GM19324 (cell line): Measurements from ENCODE around the gene STON2.

Experiments
- ATAC-seq: cut with Tn5 transposase; IDR thresholded peaks from one replicate; pipeline ENCODE4 v1.9.1; 2021; ENCODE audit warnings: mild to moderate bottlenecking, moderate library complexity; ENCODE audit not compliant: unreplicated experiment, low FRiP score

Gene STON2

DNA sequence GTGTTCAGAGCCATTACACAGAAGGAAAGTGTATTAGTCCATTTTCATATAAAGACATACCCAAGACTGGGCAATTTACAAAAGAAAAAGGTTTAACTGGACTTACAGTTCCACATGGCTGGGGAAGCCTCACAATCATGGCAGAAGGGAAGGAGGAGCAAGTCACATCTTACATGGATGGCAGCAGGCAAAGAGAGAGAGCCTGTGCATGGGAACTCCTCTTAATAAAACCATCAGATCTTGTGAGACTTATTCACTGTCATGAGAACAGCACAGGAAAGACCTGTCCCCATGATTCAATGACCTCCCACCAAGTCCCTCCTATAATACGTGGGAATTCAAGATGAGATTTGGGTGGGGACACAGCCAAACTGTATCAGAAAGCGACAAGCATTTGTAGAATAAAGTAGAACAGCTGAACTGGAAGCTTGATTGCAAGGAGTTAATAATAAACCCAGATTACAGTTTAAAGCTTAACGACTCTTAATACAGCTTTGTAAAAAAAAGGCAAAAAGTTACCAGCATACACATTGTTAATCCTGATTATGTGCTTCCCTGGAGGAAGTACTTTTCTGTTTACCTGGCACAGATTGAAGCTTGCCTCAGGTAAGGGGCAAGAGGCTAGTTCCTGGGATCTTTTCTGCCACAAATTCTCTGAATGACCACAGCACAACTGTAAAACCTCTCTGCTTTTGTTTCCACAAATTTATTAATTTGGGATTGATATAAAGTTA lies 18.1 kb upstream of the STON2 start:
- no peak for ATAC-seq

DNA sequence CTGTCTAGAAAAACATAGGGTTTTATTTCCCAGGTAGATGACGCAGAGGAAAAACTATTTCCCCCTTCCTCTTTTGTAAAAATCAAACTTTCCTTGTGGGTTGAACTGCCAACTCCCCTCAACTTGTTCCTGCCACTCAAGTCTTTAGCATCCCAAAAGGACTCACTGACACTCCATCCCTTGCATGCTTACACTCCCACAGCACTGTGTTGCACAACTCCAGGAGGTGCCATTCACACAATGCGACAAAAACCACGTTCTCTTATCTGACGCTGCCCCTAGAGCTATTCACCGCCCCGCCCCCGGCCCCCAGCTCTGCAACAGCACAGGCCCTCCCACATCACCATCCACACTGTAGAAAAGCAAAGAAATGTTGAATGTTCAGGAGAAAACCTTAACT lies 16.9 kb upstream of the STON2 start:
- ATAC-seq: no peak

DNA sequence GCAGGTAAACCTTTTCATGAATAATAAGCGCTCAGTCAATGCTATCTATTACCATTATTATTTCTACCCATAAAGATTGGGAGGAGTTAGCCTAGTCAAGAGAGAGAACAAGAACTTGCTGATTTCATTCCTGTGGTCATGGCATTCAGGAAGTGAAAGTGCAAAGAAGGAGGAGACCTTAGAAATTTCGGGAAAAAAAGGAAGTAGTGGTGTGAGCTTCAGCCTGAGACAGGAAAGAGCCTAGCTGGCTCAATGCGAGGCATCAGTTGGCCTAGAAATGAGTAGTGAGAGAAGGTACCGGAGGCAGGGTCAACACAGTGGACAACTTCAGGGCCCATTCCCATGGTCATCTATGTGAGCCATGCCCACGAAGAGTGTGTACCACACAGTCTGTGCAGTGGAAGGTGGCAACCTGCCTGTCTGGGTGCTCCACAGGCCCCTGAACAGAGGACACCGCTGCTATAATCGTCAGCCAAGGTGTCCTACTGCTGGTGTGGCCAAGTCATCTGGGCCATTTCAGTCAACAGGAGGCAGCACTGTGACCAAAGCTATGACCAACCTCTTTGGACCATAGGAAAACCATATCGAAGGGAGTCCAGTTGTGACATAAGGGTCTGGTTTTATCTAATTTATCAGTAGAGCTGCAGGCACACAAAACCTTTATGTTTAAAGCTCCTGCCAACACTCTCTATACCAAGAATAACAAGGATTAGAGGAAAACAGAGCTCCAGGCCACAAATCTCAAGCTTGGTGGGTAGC lies 16.2 kb upstream of the STON2 start:
- no peak for ATAC-seq

DNA sequence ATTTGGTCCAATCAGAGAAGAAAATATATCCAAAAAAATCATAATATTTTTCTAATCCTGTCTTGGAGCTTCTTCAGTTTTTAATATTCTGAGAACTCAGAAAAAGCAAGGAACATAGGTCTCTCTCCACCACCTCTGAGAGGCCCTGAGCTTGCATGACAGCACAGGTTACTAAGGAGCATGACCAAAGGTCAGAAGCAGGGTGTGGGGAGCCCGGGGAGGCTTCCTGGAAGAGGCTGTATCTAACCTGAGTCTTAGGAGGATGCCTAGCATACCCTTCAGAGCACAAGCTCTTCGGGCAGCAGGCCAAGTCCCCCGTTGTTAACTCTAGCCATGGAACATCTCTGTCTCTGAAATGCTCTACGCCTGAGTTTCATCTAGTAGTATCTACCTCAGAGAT lies 15.7 kb upstream of the STON2 start:
- ATAC-seq: no peak

DNA sequence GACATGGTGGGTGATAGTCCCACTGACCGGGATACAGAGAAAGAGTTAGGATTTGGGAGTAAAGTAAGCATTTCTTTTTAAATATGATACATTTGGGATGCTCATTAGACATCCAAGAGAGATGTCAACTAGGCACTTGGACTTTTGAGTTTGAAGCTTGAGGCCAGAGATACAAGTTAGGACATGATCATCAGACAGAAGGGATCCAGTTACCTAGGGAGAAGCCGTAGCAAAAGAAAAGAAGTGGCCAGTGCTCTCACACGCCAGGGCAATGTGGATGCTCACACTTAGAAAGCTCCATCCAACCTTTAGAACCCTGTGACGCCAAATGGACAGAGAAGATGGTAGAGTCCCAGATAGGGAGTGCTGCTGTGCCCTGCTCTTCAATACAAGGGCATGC lies 14.0 kb upstream of the STON2 start:
- ATAC-seq: no peak

DNA sequence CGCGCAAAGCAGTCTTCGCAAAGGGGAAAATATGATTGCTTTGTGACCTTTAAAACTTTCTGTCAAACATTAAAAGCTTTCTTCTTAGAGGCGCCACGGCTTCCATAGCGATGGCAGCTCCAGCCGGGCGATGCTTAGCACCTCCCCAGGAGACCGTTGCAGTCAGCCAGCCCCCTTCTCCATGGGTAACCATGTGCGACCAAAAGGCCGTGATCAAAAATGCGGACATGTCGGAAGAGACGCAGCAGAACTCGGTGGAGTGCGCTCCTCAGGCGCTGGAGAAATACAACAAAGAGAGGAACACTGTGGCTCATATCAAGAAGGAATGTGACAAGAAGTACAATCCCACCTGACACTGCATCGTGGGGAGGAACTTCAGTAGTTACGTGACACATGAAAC lies 12.7 kb upstream of the STON2 start:
- no peak for ATAC-seq

DNA sequence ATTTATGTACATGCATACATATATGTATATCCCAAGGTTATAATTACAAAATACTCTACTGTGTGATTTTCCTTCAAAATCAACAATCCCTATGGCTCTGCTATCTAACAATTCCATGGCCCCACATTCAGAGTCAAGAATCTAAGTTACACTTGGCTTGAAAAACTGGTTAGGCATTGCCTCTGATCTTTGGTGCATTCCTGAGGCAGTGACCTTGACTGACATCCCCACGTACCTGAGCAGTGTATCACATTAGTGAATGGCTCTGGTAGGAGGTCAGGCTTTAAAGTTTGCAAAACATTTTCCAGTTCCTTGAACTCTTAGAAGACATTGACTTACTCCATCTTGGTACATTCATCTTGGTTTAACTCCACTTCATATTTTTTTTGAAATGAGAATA lies 8.5 kb upstream of the STON2 start:
- no peak for ATAC-seq

DNA sequence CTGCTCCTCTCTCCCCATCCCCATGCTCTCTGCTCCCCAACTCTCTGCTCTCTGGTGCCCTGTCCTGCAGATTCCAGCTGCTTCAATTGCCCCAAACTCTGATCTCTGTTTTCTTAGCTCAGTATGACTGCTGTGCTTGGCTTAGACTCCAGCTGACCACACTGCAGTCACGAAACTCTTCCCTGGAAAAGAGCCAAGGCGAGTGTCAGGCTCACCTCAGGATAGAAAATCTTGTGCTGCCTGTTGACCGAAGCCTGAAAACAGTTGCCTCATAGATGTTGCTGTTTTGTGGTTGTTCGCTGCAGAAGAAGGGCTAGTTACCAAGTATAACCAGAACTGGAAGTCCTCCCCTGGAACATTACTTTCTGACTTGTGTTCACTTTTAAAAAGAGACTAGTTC lies 6.7 kb upstream of the STON2 start:
- ATAC-seq: no peak

DNA sequence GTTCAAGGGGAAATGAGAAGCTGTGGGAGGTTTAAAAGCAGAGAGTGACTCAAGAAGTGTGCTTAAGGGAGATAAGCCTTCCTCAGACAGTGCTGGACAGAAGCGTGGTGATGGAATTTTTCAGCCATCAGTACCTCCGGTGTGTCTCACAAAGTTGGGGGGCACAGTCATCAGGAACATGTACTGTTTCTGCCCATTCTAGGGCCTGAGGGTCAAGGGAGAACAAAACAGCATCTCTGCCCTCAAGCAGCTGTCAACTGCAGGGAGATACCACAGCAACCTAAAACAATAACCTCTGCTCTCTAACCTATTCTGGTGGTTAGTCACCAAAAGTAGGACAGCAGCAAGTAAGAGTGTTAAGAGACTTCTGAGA lies 2.0 kb upstream of the STON2 start:
- ATAC-seq: no peak

DNA sequence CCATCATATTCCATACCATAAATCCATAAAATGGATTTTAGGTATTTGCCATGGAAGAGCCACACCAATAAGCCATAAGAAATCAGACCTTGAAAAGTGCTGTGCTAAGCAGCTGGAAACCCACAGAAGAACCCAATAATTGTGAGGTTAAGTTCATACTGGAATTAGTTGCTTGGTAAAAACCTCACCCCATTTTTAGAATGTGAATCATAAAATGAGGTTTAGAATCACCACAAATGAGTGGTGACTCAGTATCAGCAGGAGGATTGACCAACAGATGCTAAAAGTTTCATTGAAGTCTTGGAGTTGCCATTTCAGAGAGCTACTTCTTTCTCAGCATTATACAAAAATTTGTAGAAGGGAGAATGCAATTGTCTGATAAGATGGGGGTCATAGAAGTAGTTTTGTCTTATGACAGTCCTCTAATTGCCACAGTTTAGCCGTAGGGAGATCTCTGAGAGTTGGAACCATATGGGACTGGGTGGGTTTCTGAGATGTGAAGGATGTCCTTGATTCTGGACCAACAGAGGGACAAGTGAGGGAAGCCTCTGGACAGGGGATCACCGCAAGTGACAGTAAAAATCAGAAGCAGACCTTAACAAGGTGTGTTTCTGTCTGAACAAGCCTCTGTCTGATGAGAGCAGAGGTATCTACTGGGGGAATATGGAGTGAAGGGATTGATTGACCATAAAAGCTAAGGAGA lies 1.4 kb upstream of the STON2 start:
- no peak for ATAC-seq

DNA sequence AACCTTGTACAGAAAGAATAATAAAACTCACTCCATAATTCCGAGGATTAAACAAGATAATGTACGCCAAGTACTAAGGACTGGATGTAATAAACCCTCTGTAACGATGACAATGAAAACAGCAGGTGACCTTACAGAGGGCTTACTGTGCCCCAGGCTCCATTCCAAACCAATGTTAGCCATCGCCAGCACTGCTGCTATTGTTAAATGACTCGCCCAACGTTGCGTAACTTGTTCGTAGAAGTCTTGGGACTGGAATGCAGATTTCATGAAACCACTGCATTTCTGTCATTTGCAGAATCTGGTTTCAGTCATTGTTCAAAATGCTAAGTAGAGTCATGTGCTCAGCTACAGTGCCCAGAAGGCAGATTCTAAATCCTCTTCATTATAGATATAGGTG lies 728 bp upstream of the STON2 start:
- ATAC-seq: no peak

DNA sequence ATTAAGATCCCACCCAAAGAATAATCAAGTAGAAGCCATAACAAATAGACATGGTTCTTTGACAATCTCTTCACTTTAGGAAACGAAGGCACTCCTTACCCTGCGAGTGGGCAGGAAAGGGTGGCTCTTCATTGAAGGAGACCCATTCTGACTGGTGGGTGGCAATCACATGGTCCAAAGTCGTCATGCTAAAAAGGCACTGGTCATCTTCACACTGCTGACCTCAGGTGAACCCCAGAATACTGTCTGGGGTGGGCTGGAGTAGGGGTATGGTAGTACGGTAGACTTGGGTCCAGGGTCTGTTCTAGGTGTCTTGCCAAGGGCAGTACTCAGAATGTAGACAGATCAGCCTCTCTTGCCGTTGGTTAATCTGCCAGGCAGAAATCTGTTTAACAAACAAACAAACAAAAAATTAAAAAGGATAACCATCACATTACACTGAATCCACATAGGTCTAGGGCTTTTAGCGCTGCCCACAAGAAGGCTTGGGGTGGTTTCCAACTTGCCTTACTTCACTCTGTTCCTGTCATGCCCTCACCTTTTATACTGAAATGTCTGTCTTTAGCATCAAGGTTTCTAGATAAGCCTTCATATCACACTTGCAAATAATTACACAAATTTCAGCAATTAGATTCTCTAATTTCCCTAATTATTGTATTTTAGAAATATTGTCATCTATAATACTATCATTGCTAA lies 1.8 kb downstream of the STON2 start:
- ATAC-seq: no peak

DNA sequence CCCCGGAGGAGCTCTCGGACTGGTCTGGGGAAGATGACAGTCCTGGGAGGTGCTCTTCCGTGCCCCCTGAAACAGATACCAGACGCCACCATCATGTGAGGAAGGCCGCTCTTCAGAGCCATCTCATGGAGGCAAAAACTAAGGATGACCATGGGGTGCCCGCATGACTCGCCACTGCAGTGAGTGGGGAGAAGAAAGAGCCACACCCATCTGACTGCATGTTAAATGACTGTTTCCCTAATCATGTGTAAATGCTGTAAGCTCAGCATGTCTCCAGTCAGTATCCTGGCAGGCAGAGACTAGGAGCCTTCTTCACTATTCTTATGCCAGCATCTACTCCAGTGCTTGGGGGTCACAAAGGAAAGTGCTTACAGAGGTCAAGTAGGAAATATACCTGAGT lies 4.0 kb downstream of the STON2 start:
- no peak for ATAC-seq

DNA sequence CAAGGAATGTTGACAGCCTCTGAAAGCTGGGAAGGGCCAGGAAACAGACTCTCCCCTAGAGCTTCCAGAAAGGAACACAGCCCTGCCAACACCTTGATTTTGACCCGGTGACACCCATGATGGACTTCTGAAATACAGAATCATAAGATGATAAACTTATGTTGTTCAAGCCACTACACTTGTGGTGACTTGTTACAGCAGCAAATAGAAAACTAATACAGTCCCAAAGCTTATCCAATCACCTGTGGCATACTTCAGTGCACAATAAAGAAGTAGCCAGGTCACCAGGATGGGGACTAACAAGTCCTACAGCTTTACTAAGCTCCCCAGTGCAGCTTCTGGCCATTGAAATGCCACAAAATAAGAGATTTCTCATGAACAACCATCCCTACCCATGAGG lies 5.4 kb downstream of the STON2 start:
- no peak for ATAC-seq

DNA sequence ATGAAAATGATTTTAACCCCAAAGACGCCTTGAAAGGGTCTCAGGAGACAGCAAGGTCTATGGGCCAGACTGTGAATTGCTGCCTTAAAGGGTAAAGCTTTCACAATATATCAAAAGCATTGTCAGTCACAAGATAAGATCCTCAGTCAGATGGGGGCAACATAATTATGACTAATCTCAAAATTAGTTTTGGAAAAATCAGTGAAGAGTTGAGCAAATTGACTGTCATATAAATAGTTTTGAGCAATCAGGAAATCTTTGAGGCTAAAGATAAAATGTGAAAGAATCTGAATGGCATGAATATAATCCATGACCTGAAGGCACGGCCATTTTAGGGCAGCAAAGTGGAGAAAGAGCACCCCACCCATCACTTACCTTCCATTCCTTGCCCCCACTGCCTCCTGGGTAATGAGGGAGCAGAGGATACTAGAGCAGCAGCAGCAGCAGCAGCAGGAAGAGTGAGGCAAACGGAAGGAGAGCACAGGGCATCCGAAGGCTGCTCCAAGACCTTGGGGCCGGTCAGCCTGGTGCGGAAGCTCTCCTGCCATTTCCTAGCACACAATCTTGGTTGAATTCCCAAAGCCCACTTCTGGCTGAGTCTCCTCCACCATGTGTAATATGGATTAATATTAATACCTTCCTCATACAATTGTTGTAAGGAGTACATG lies 7.0 kb downstream of the STON2 start:
- no peak for ATAC-seq

DNA sequence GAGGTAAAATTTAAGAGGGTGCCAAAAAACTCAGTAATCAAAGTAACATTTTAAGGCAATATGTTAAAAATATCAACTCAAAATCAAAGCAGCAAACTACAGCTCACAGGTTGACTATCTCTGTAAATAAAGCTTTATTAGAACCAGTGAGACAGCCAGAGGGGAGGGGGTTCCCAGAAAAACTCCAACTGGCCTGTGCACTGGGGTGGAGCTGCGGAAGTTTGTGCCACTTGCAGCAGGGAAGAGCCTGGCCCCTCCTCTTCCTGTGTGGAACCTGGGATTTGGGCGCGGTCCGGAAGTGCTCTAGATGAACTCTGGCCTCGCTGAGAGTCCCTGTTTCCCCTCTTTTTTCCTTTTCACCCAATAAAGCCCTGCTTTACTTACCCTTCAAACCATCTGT lies 8.1 kb downstream of the STON2 start:
- ATAC-seq: no peak

DNA sequence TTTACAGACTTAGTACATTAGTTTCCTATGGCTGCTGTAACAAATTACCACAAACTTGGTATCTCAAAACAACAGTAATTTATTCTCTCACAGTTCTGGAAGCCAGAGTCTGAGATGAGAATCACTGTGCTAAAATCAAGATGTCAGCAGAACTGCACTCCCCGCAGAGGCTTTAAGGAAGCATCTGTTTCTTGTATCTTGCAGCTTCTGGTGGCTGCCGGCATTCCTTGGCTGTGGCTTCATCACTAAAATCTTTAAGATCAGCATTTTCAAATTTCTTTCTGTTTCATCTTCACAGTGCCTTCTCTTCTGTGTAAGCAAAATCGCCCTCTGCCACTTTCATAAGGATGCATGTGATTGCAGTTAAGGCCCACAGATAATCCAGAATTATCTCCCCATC lies 9.4 kb downstream of the STON2 start:
- no peak for ATAC-seq

DNA sequence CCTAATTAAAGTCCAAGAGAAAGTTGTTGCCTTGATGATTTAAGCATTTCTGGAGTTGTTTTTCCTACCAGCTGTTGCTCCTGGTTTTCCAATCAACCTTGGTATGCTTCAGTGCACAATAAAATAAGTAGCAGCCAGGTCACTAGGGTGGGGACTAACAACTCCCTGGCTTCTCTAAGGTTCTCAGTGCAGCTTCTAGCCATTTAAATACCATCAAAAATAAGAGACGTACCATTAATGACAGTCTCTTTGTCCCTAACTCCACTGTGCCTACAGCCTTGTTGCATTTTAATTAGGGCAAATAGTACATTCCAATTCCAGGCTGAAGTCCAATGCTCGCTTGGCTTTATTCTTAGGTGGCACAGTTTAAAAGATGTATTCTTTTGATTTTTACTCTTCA lies 11.8 kb downstream of the STON2 start:
- ATAC-seq: no peak

DNA sequence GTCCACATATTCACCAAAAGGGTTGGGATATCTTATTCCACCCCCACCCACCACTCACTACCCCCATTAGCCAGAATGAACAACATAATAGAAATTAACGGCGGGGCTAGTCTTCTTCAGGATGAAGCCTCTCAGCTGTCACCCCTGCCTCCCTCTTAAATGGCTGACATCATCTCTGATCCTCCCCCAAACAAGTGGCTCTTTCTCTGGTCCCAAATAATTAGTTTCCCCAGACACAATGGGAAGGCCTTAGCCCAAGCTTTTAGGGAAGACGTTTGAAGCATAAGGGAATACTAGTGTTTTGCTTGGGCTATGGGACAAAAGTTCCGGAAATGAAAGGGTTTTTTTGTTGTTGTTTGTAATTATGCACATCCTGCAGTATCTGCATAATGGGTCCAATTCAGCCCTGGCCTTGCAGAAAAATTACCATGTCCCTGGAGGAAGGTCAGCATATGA lies 13.8 kb downstream of the STON2 start:
- no peak for ATAC-seq

DNA sequence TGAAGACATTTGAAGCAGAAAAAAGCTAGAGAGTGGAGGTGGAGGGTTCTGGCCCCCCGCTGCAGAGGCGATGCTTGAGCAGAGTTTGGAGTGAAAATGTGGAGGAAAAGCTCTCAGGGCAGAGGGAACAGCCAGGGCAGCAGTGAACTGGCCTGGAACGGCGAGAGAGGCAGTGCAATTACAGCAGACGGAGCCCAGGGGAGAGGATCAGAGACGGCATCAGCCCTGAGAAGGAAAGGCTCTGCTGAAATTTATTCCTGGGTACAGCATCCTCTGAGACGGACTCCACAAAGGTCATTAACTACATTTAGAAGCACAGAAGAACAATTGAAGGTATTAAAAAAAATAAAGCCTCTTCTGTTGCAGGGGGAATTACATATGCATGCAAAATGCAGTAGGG lies 14.2 kb downstream of the STON2 start:
- no peak for ATAC-seq

DNA sequence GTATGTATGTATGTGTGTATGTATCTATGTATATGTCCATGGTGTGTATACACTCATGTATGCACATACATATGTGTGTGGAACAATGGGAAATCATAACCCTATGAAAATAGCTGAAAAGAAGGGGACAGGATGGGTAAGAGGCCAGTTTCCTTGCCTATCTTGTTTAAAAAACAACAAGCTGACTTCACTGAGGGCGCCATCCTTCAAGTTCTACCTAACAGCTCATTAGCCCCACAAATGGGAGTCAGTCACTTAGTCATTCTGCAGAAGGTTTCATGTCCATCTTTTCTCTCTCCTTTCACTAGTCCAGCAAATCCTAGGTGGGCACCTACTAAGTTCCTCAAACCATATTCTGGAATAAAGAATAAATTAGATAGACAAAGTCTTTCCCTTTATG lies 14.7 kb downstream of the STON2 start:
- ATAC-seq: no peak
